ENCODE results near the gene ENTREP1.

- no peak for TF ChIP-seq CTCF (IDR thresholded peaks at IDR 0.05; ENCODE audit: low read depth, low read length)
- TF ChIP-seq POLR2A (IDR thresholded peaks at IDR 0.05; ENCODE audit: extremely low read depth, insufficient read length): no peak
- TF ChIP-seq MYC (IDR thresholded peaks at IDR 0.05; ENCODE audit: low read depth, low read length): no peak
- no peak for TF ChIP-seq MAX (IDR thresholded peaks at IDR 0.05; ENCODE audit: low read depth, low read length)
These were observed 66.5 kb downstream of the ENTREP1 start for GRCh38 chr9:69391487-69391886.
